GM19240 (cell line): ENCODE measurements around the gene CERS1.
"Not testable (repeated sequence)": the region's sequence is repeated elsewhere in the genome, so short reads cannot be mapped to it uniquely, and the experiment has no call there.

ENCODE experiments used
- DNase-seq: peaks from one replicate; pipeline ENCODE4 v3.0.0; 2011; ENCODE audit warnings: low spot score; ENCODE audit not compliant: insufficient read length

Gene CERS1

DNA sequence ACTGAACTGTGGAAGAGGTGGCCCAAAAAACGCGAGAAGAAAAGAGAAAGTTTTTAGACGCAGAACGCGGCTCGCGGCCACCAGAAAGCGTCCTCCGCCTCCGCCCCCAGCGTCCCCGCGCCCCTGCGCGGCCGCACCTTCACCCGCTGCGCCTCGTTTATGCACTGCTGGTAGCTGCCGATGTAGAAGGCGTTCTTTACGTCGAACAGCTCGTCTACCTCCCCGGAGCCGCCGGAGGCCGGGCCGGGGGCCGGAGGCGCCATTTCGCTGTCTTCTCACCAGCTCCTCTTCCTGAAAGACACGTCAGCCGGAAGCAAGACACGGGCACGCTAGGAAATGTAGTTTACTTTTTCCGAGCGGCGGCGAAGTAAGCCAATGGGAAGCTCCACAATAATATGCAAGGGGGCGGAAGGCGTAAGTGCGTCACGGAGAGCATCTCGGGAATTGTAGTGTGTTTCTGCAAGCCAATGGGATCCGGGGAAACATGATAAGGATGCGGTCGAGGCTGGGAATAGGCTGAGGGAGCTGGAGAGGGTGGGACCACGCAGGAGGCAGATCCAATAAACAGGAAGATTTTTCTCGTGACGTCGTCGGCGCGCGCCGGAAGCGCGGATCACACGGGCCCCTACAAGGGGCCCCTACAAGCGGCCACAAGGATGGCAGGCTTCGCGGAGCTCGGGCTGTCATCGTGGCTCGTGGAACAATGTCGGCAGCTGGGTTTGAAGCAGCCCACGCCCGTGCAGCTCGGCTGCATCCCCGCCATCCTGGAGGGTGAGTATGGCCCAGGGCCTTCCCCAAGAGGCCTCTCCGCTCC lies 23.3 kb upstream of the CERS1 start, which contains the start of the genes COPE and DDX49:
Gene COPE (minus strand): TSS at position 302 of the 814 bp plus-strand sequence. CDS start 39 bp downstream, at position 263.
Gene DDX49 (plus strand): TSS at position 630 of the 814 bp plus-strand sequence. CDS start 27 bp downstream, at position 657.
- peak; percentile 99 for DNase-seq

DNA sequence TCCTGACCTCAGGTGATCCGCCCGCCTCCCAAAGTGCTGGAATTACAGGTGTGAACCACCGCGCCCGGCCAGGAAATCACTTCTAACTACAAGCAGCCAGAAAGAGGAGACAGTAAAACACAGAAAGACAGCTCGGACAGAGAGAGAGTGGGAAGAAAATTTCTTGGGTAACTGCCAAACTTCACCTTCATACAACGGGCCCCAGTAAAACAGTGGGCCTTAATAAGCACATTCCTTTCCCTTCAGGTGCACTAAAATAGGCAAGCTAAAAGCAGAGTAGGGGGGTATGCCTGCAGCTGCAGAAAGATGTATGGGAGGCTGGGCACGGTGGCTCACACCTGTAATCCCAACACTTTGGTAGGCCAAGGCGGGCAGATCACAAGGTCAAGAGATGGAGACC lies 21.6 kb upstream of the CERS1 start:
- DNase-seq, result not testable (repeated sequence)

DNA sequence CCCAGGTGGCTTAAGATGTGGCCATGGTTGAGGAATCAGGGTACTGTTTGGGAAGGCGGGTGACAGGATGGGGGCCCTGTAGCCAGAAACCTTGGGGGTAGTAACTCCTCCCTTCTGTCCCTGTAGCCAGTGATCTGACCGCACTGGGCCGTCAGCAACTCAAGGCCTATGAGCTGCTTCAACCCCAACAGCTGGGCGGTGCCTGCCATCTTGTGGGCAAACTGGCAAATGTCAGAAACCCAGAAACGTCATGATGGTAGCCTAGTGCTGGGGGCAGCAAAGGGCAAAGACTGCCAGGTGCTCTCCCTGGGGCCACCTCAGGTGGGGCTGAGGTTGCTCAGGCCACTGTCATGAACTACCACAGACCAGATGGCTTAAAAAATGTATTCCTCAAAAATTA lies 19.7 kb upstream of the CERS1 start:
- DNase-seq, result no peak

DNA sequence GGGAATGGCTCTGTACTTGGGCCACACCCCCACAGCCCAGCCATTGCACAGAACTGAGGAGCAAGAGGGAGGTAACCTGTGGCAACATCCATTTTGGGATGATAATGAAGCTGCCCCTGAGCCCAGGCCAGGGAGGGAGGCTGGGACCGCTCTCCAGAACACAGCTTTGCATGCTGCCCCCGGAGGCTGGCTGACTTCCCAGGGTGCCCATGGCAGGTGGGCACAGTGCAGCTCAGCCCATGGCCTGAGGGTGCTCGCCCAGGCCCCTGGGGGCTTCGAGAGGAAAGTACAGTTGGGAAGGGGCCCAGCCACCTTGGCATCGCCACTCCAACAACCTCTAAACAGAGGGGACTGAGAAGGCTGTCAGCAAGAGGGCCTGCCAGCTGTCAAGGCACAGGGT lies 17.5 kb upstream of the CERS1 start:
- no peak for DNase-seq

DNA sequence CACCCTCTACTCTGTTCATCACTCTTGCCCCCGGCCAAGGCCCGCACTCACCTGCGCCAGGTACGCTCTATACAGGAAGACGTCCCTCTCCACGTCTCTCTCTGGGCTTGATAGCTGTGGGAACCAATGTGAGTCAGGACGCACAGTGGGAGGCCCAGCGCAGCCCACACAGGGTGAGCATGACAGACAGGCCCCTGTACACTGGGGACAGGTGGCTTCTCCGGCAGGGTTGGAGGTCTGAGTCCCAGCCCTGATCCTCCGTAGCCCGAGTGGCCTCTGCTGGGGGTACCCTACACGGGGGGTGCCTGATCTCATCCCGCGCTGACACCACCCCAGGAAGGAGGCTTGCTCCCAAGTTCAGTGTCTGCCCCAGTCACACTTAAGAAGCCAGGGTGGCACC lies 17.0 kb upstream of the CERS1 start:
- DNase-seq, result no peak

- no peak for DNase-seq
Observed at GRCh38 chr19:18910801-18911436, 15.0 kb upstream of the CERS1 start.

DNA sequence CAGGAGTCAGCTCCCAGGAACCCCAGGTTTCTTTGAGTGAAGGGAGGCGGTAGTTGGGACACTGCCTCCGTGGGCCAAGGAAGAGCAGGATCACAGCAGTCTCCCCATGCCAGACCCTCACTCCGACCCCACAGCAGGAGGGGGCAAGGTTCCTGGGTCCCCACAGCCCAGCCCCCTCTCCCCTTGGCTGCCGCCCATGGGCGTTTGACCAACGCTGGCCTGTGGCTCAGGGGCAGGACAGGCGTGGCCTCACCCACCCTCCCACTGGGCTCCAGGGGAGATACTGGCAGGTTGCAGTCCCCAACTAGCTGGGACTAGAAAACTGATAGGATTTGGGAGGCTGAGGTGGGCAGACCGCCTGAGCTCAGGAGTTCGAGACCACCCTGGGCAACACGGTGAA lies 14.1 kb upstream of the CERS1 start:
- DNase-seq, result no peak

DNA sequence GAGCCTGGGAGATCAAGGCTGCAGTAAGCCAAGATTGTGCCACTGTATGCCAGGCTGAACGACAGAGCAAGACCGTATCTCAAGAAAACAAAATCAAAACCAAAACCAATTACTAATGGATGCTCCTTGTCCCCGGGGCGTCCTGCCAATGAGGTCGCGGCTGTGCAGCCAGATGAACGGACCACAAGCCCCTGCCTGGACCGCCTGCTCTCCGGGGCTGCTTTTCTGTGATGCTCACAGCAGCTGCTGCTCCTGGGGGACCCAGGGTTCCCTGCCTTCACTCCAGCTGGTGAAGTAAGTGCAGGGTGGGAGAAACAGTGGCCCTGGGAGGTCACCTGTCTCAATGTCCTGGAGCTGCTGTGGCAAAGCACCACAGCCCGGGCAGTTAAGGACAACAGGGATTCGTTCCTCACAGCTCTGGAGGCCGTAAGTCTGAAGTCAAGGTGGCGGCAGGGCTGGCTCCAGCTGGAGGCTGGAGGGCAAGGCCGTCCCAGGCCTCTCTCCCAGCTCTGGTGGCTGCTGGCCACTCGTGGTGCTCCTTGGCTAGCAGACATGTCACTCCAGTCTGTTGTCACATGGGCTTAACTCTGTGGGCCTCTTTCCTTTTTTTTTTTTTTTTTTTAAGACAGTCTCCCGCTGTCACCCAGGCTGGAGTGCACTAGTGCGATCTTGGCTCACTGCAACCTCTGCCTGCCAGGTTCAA lies 13.1 kb upstream of the CERS1 start:
- DNase-seq, result no peak

- no peak for DNase-seq
Observed at GRCh38 chr19:18906605-18907519, 10.9 kb upstream of the CERS1 start.

GRCh38 chr19:18905513-18906236 lies 9.7 kb upstream of the CERS1 start:
- DNase-seq, result no peak

DNA sequence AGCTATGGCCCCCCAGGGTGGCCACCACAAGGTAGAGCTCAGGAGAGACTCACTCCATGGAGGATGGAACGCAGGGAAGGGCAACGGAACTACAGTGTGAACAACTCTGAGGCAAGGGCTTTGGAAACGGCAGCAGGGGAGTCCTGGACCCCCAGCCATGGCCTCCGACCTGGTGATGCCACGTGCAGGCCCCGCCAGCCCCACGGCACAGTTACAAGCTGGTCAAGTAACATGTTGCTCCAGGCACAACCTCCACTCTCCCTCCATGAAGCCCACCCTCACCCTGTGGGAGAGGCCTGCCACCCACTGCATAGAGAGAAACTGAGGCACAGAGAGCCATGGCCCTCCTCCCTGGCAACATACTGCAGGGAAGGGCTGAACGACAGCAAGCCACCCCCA lies 9.1 kb upstream of the CERS1 start:
- no peak for DNase-seq

DNA sequence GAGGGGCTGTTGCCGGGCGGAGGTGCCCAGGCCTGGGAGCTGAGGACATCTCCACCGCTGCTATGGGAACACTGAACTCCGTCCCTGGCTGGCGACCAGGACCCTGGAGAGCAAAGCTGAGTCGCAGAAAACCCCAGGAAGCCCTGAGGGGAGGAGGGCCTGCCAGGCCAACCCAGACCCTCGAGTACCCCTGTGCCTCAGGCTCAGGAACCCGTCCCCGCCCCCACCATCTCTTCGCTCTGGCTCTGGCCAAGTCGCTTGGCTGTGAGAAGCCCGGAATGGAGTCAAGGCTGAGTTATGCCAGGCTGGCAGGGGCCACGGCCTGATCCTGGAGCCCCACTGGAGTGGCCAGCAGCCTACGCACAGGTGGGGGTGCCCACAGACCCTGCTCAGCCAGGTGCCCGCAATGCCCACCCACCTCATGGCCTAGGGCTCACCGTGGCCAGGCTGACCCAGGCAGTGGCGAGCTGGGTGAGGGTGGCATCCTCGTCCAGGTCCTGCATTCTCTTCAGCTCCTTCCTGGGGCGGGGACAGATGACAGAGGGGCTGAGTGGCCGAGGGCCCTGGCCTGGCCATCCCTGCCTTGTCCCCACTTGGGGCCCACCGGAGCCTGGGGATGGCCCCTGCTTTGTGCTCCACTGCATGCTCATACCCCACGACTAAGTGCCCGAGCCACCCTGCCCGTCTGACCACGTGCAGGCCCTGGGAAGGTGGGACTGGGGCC lies 8.5 kb upstream of the CERS1 start:
- no peak for DNase-seq

GRCh38 chr19:18903156-18904037 lies 7.4 kb upstream of the CERS1 start:
- DNase-seq, result no peak

GRCh38 chr19:18902519-18902918 lies 6.6 kb upstream of the CERS1 start:
- DNase-seq, result not testable (repeated sequence)

- no peak for DNase-seq
Observed at GRCh38 chr19:18901491-18901890, 5.5 kb upstream of the CERS1 start.

DNA sequence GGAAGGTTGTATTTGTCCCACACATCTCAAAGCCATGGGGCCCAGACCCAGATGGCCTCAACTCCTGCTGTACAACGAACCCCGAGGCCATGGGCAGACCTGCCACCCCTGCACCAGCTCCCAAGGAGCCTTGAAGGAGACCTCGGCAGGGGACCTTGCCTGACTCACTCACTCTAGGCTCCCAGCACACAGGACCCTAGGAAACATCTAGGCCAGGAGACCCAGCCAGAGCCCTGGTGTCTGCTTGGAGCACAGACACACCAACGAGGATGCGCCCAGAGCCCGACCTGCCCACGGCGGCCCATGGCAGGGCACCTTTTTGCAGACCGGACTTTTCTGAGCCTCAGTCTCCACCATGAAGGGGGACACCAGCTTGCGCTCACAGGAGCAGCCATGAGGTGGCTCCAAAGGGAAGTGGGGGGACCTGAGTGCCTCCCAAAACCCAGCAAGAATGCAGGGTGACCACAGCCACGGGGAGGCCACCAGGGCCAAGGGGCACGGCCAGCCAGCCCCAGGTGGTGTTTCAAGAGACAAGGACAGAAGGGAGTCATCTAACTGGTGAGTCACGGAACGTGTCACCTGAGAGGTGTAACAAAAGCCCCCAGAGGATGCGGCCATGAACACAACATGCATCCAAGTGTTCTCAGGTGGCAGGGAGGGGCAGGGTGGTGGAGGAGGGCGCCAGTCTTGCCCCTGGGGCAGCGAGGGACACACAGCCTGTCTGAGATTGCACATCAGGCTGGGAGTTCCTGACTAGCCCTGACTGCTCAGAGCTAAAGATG lies 4.9 kb upstream of the CERS1 start:
- DNase-seq, result no peak

DNA sequence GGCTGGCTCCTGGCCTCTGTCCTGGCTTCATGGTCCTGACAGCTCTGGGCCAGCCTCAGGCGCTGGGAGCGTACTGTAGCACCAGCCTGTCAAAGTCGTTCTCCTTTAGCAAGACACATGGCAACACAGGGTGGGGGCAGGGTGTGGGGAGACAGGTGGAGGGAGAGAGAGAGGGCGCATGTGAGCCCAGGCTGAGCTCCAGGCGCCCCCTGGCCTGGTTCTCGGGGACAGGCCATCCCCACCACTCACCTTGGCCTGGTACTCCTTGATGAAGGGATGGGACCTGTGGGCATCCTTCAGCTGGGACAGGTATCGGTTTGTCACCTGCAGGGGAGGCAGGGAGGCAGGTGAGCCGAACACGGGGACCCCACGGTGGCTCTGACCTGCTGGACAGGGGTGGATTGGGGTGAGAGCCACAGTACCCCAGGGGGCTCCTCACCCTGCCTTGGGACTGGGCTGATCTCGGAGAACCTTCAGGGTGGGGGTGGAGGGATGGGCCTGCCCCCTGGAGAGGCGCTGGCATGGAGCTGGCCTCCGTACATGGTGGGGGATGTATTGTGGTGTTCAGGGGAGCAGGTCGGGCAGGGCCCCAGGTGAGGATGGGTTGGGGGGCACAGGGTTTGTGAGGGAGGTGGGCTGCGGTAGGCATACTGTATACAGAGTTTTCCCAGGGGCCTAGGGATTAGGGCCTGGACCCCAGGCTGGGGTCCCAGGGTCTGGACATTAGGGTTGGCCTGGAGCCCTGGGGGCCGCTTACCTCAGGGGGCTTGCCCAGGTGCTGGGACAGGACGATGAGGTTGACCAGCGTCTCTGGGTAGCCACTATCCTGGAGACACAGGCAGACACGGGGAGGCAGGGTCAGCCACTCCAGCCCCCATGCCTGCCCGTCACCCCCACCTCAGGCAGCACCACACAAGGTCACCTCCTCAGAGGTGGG lies 3.9 kb upstream of the CERS1 start:
- no peak for DNase-seq
